ENCODE results near the gene HTR2A.

GRCh38 chr13:46934749-46935148 is 37.9 kb upstream of the HTR2A start:
- no peak for TF ChIP-seq CTCF (IDR thresholded peaks at IDR 0.05)
- TF ChIP-seq CHD2 (IDR thresholded peaks at IDR 0.05; ENCODE audit: low read length, partially characterized antibody), result no peak
- TF ChIP-seq FOXJ3 (CRISPR knock-in tag; IDR thresholded peaks at IDR 0.05), result no peak
- TF ChIP-seq EZH2phosphoT487 (IDR thresholded peaks at IDR 0.05; ENCODE audit: borderline replicate concordance, low read depth), result no peak
- no peak for TF ChIP-seq TAF1 (IDR thresholded peaks at IDR 0.05; ENCODE audit: borderline replicate concordance, low read depth, low read length)
- no peak for TF ChIP-seq JUND (IDR thresholded peaks at IDR 0.05)
- no peak for TF ChIP-seq MEF2A (IDR thresholded peaks at IDR 0.05; ENCODE audit: borderline replicate concordance, low read depth)
- TF ChIP-seq, protein P1, sequence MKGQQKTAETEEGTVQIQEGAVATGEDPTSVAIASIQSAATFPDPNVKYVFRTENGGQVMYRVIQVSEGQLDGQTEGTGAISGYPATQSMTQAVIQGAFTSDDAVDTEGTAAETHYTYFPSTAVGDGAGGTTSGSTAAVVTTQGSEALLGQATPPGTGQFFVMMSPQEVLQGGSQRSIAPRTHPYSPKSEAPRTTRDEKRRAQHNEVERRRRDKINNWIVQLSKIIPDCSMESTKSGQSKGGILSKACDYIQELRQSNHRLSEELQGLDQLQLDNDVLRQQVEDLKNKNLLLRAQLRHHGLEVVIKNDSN (IDR thresholded peaks at IDR 0.05; ENCODE audit: borderline replicate concordance, low read depth), result no peak
